GM13976 (cell line): ENCODE data around the gene TEP1.
A peak's percentile ranks its signal among the peaks of the same experiment; 100 is the strongest.

Source experiments
- DNase-seq: peaks from one replicate; pipeline ENCODE4 v3.0.0; 2012; ENCODE audit warnings: low spot score
- CTCF ChIP-seq: IDR thresholded peaks from 2 replicates; pipeline ENCODE4 v1.5.1; 2012; ENCODE audit warnings: borderline replicate concordance, mild to moderate bottlenecking; ENCODE audit not compliant: insufficient read depth; ENCODE audit errors: extremely low read depth, missing control alignments, control extremely low read depth
- in situ Hi-C: fragments of 300-500 bp; cut with MboI; formaldehyde crosslinking; loops from one replicate; pipeline ENCODE4 v1.12.0; 2022; ENCODE audit warnings: low sequenced_read_pairs, mixed read lengths, inconsistent platforms; ENCODE audit not compliant: unreplicated experiment

The TEP1 gene

GRCh38 chr14:20428802-20429201 lies 15.5 kb upstream of the TEP1 start:
- DNase-seq: peak; percentile 19
- in situ Hi-C loops: no loop called here
- TF ChIP-seq CTCF: no peak

GRCh38 chr14:20428010-20428365 lies 14.7 kb upstream of the TEP1 start:
- DNase-seq: no peak
- TF ChIP-seq CTCF: no peak
- in situ Hi-C loops: no loop called here

- no peak for TF ChIP-seq CTCF
- in situ Hi-C loops: no loop called here
- DNase-seq: peak; percentile 79
Observed at GRCh38 chr14:20427231-20428009, 14.1 kb upstream of the TEP1 start.

- in situ Hi-C loops: no loop called here
- DNase-seq: no peak
- TF ChIP-seq CTCF: no peak
Observed at GRCh38 chr14:20424851-20425250, 11.6 kb upstream of the TEP1 start.

- DNase-seq: no peak
Observed at GRCh38 chr14:20422886-20423285, 9.6 kb upstream of the TEP1 start.

GRCh38 chr14:20421267-20421666 lies 8.0 kb upstream of the TEP1 start:
- in situ Hi-C loops: no loop called here
- no peak for TF ChIP-seq CTCF
- no peak for DNase-seq

More at GRCh38 chr14:20422886-20423285, 9.6 kb upstream of the TEP1 start:
- TF ChIP-seq CTCF: no peak
- in situ Hi-C loops: no loop called here
